GM21515 (cell line): ENCODE measurements around the gene PKP1.

Experiments used
- ATAC-seq: cut with Tn5 transposase; IDR thresholded peaks from one replicate; pipeline ENCODE4 v1.9.1; 2021; ENCODE audit not compliant: unreplicated experiment

The PKP1 gene

GRCh38 chr1:201304126-201304525 is 20.8 kb downstream of the PKP1 start:
- ATAC-seq, result no peak

- ATAC-seq, result no peak
Measured at GRCh38 chr1:201305815-201306214, 22.5 kb downstream of the PKP1 start.

GRCh38 chr1:201307231-201307630 is 23.9 kb downstream of the PKP1 start:
- no peak for ATAC-seq

- ATAC-seq, result no peak
Measured at GRCh38 chr1:201307760-201308499, 24.6 kb downstream of the PKP1 start.

- no peak for ATAC-seq
Measured at GRCh38 chr1:201309416-201309815, 26.1 kb downstream of the PKP1 start.

GRCh38 chr1:201310251-201310985 is 27.1 kb downstream of the PKP1 start:
- no peak for ATAC-seq

- ATAC-seq, result no peak
Measured at GRCh38 chr1:201310986-201311355, 27.7 kb downstream of the PKP1 start.

- ATAC-seq, result no peak
Measured at GRCh38 chr1:201311356-201312011, 28.2 kb downstream of the PKP1 start.

- ATAC-seq, result no peak
Measured at GRCh38 chr1:201312298-201312697, 29.0 kb downstream of the PKP1 start.

- ATAC-seq, result no peak
Measured at GRCh38 chr1:201313086-201313485, 29.8 kb downstream of the PKP1 start.

- ATAC-seq, result no peak
Measured at GRCh38 chr1:201316556-201316955, 33.2 kb downstream of the PKP1 start.

GRCh38 chr1:201317551-201317950 is 34.2 kb downstream of the PKP1 start:
- no peak for ATAC-seq

- no peak for ATAC-seq
Measured at GRCh38 chr1:201318504-201319340, 35.4 kb downstream of the PKP1 start.

- ATAC-seq, result no peak
Measured at GRCh38 chr1:201319631-201320030, 36.3 kb downstream of the PKP1 start.

- ATAC-seq, result no peak
Measured at GRCh38 chr1:201320168-201320788, 37.0 kb downstream of the PKP1 start.

GRCh38 chr1:201321826-201322390 is 38.6 kb downstream of the PKP1 start:
- no peak for ATAC-seq

- no peak for ATAC-seq
Measured at GRCh38 chr1:201322653-201323510, 39.6 kb downstream of the PKP1 start.

GRCh38 chr1:201324306-201324705 is 41.0 kb downstream of the PKP1 start:
- no peak for ATAC-seq
